K562 (cell line): ENCODE data around the gene HEBP1. TPM values are rescaled to one million over a fixed set of nuclear protein-coding genes. Genes with fewer than 3 reads are reported as not detected.

ENCODE experiments used
- ATAC-seq: fragments of 200-7000 bp; cut with Tn5 transposase; 3 replicates; pipeline ENCODE4 v1.9.1; 2020; ENCODE audit warnings: moderate library complexity
- BruUV-seq: library from RNA; stranded (reverse); fragments of 400-500 nt; replicated peaks from 2 replicates; lab custom pipeline; 2021; lab: Mats Ljungman, UMichigan
- CTCF ChIA-PET: fragments of 300-600 bp; formaldehyde crosslinking; extraction: SDS; loops from one replicate; lab custom pipeline; 2021; ENCODE audit warnings: low intra/inter-chr PET ratio; lab: Yijun Ruan, JAX
- POLR2A ChIA-PET: fragments of 300-600, 350-650 bp; sonication (Branson Sonifier 250); formaldehyde crosslinking; extraction: SDS; loops from one replicate; lab custom pipeline; 2021; ENCODE audit warnings: antibody characterized with exemption, inconsistent platforms; lab: Yijun Ruan, JAX
- DNase-seq, 4 experiments: peaks; one replicate each; pipeline versions ENCODE4 v3.0.0 to v3.0.0-alpha.2; 2011 to 2018; ENCODE audit warnings: low spot score in 3 of 4, mixed read lengths in 3 of 4; ENCODE audit errors: extremely low read depth in 1 of 4
- FAIRE-seq: peaks from 2 replicates; lab custom pipeline; 2011; peaks lifted over from hg19 to GRCh38; lab: Jason Lieb, UNC
- H2AFZ ChIP-seq: 2 replicates; pipeline ENCODE4 v1.6.0; 2011; ENCODE audit warnings: low read depth, low read length, control low read depth, inconsistent platforms
- H3K27ac ChIP-seq: fragments of 200-600 bp; 3 replicates; pipeline ENCODE4 v1.8.0; 2011; ENCODE audit warnings: low read depth, mild to moderate bottlenecking, control low read depth, inconsistent platforms, low read length, moderate library complexity, mixed read lengths; ENCODE audit errors: extremely low read depth
- H3K27me3 ChIP-seq, 2 experiments: fragments of 300-600 bp in 1 of 2; 2 replicates in 1 of 2; 3 replicates in 1 of 2; pipeline versions ENCODE4 v1.6.0 to v1.8.0; 2011; ENCODE audit warnings: inconsistent platforms in 2 of 2, low read length in 2 of 2, mild to moderate bottlenecking in 1 of 2, mixed read lengths in 1 of 2, moderate library complexity in 1 of 2; ENCODE audit not compliant: control insufficient read depth in 2 of 2, insufficient read depth in 2 of 2
- H3K36me3 ChIP-seq: fragments of 300-600 bp; 3 replicates; pipeline ENCODE4 v1.8.0; 2011; ENCODE audit warnings: mild to moderate bottlenecking, low read length, inconsistent platforms; ENCODE audit not compliant: control insufficient read depth, insufficient read depth
- H3K4me1 ChIP-seq, 2 experiments: fragments of 200-600 bp in 1 of 2; replicated peaks in 1 of 2; 2 replicates in 1 of 2; 3 replicates in 1 of 2; pipeline versions ENCODE4 v1.5.1 to v1.8.0; 2011; ENCODE audit warnings: inconsistent platforms in 2 of 2, low read length in 2 of 2, mild to moderate bottlenecking in 1 of 2, mixed read lengths in 1 of 2, moderate library complexity in 1 of 2; ENCODE audit not compliant: control insufficient read depth in 2 of 2, insufficient read depth in 2 of 2
- H3K4me2 ChIP-seq: 2 replicates; pipeline ENCODE4 v1.6.1; 2011; ENCODE audit warnings: low read length, control low read depth, inconsistent platforms, mixed read lengths; ENCODE audit not compliant: insufficient read depth
- H3K4me3 ChIP-seq: fragments of 200-600 bp; sonication (generic), shearing (Covaris generic); 2 replicates; pipeline ENCODE4 v1.5.1; 2016; ENCODE audit warnings: control low read depth, inconsistent platforms
- H3K79me2 ChIP-seq: fragments of 200-600 bp; 3 replicates; pipeline ENCODE4 v1.8.0; 2011; ENCODE audit warnings: low read length, inconsistent platforms; ENCODE audit not compliant: control insufficient read depth, insufficient read depth
- H3K9ac ChIP-seq, 2 experiments: 2 replicates each; pipeline versions ENCODE4 v1.6.0 to v1.6.1; 2011; ENCODE audit warnings: low read depth in 2 of 2, low read length in 2 of 2, control low read depth in 1 of 2, inconsistent platforms in 1 of 2, mild to moderate bottlenecking in 1 of 2, mixed read lengths in 1 of 2; ENCODE audit not compliant: insufficient read depth in 1 of 2
- H3K9me1 ChIP-seq: one replicate; pipeline ENCODE4 v1.6.0; 2011; ENCODE audit warnings: inconsistent platforms, mild to moderate bottlenecking, low read length, moderate library complexity; ENCODE audit not compliant: control insufficient read depth, insufficient read depth
- H3K9me3 ChIP-seq: replicated peaks from 2 replicates; pipeline ENCODE4 v1.5.1; 2011; ENCODE audit warnings: low read depth, low read length, inconsistent platforms; ENCODE audit not compliant: control insufficient read depth, insufficient read depth
- H4K20me1 ChIP-seq: replicated peaks from 2 replicates; pipeline ENCODE4 v1.6.1; 2011; ENCODE audit warnings: low read length, inconsistent platforms, mixed read lengths; ENCODE audit not compliant: control insufficient read depth, insufficient read depth
- ARNT ChIP-seq, 2 experiments: fragments of 450-650 bp; IDR thresholded peaks; 2 replicates each; pipeline ENCODE4 v1.6.1; 2016; ENCODE audit warnings: mild to moderate bottlenecking in 1 of 2
- BACH1 ChIP-seq: fragments of 200-800 bp; sonication (Bioruptor generic); IDR thresholded peaks from 2 replicates; pipeline ENCODE4 v1.6.1; 2016; ENCODE audit warnings: missing genetic modification characterization, missing compliant biosample characterization
- CEBPB ChIP-seq: fragments of 450-650 bp; IDR thresholded peaks from 2 replicates; pipeline ENCODE4 v1.6.1; 2016; ENCODE audit warnings: missing genetic modification characterization, missing compliant biosample characterization
- COPS2 ChIP-seq: fragments of 450-650 bp; conservative IDR thresholded peaks from 2 replicates; pipeline ENCODE4 v1.6.1; 2016; ENCODE audit warnings: mild to moderate bottlenecking, moderate library complexity
- ELF1 ChIP-seq: fragments of 200-800 bp; sonication (Bioruptor generic); IDR thresholded peaks from 2 replicates; pipeline ENCODE4 v1.6.1; 2016; ENCODE audit warnings: missing genetic modification characterization, missing compliant biosample characterization
- GABPB2 ChIP-seq: fragments of 250-450 bp; sonication (Bioruptor Pico); conservative IDR thresholded peaks from 2 replicates; pipeline ENCODE4 v1.5.1; 2021; ENCODE audit warnings: mild to moderate bottlenecking
- NBN ChIP-seq: fragments of 450-650 bp; IDR thresholded peaks from 2 replicates; pipeline ENCODE4 v1.6.1; 2016; ENCODE audit warnings: low read depth, mild to moderate bottlenecking
- SMAD2 ChIP-seq: fragments of 150-350 bp; IDR thresholded peaks from 2 replicates; pipeline ENCODE4 v1.6.1; 2014; ENCODE audit warnings: low read depth, mild to moderate bottlenecking, low read length
- ZKSCAN8 ChIP-seq: fragments of 200-800 bp; sonication (Bioruptor generic); IDR thresholded peaks from 2 replicates; pipeline ENCODE4 v1.6.1; 2016; ENCODE audit warnings: missing genetic modification characterization, missing compliant biosample characterization
- WGBS: fragments of 100-300 bp; shearing (Covaris generic); methylation state at CpG from one replicate; pipeline ENCODE4 v1.1.6; 2016; ENCODE audit warnings: low coverage, mixed read lengths; ENCODE audit not compliant: insufficient coverage; ENCODE audit errors: missing lambda C conversion rate; 5-methylcytosine and 5-hydroxymethylcytosine counted together
- in situ Hi-C: fragments of 300-500 bp; cut with MboI; formaldehyde crosslinking; loops from 4 replicates; pipeline ENCODE4 v1.15.0; 2018; ENCODE audit warnings: inconsistent platforms, mixed read lengths
- intact Hi-C: fragments of 100-400 bp; cut with micrococcal nuclease; formaldehyde crosslinking; loops from 2 replicates; pipeline ENCODE4 v1.14.2; 2022
- polyA plus RNA-seq, 8 experiments: library from polyadenylated mRNA; depleted of rRNA in 4 of 8; stranded (reverse) in 5 of 8; unstranded in 3 of 8; fragments of >200 nt; fragmentation: Nextera tagmentation in 2 of 8; fragmentation: Illumina TruSeq in 1 of 8; extraction: Ambion mirVana in 2 of 8; extraction: Trizol in 1 of 8; gene quantifications; 2 replicates each; pipeline versions ENCODE4 v1.2.1 to v1.2.3, GENCODE V29; 2011 to 2014; ENCODE audit warnings: inconsistent platforms in 1 of 8, missing spikeins in 1 of 8
- total RNA-seq, 7 experiments: library from RNA; depleted of rRNA in 6 of 7; stranded (reverse); fragments of >200 nt in 6 of 7; fragmentation: Illumina TruSeq in 2 of 7; extraction: Trizol in 2 of 7; gene quantifications; 2 replicates each; pipeline versions ENCODE4 v1.2.1 to v1.2.3, GENCODE V29; 2011 to 2021; ENCODE audit warnings: low replicate concordance in 1 of 7
- TF ChIP-seq, protein P1 (sequence below): sonication (generic); formaldehyde crosslinking; IDR thresholded peaks from 2 replicates; pipeline ENCODE4 v1.8.0; 2023; ENCODE audit warnings: mild to moderate bottlenecking, missing genetic modification reagents
- TF ChIP-seq, protein P2 (sequence below): sonication (generic); formaldehyde crosslinking; IDR thresholded peaks from 2 replicates; pipeline ENCODE4 v1.8.0; 2023; ENCODE audit warnings: mild to moderate bottlenecking, missing genetic modification reagents

Gene HEBP1
- total and polyA plus RNA-seq, 9 of the 15 experiments (the other 6 are each of a cell fraction or from before 2014, with no cell fraction given) = 1.1 to 10.1 (median 2.4) TPM

DNA sequence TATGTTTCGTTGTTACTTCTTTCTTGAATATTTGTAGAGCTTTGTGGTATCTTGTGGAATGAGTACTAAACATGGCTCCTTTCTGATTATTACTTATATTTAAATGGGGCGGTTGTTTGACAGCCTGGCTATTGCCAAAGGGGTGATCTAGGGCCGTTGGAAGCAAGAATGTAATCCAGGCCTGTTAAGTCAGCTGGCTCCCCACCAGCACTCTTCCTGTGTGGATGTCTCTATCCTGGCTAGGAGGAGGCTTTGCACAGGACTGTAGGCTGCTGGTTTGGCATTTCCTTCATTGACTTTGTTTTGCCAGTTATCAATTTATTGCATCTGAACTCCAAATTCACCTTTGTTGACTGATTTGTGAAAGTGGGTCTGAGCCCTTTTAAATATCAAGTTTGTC, 49.8 kb upstream of the HEBP1 start:
- Histone ChIP-seq H3K27ac (no peak overlapping the region), H3K9me3 (no peaks in the 10 kb centered on the region; the same call in 1 of the 2 replicates), H3K9ac (no peak overlapping the region), H2AFZ (no peak overlapping the region), H3K79me2 (no peaks in the 10 kb centered on the region), H3K36me3 (no peaks in the 10 kb centered on the region), H3K4me3 (no peak overlapping the region), H3K4me2 (no peak overlapping the region), H3K27me3 (no peaks in the 10 kb centered on the region), H3K9me1 (no peaks in the 10 kb centered on the region), H3K4me1 (no peaks in the 10 kb centered on the region; a peak in 2 of 5 replicates), H4K20me1 (no peaks in the 10 kb centered on the region)
- intact Hi-C loops = no loop called here
- DNase-seq (no peak), FAIRE-seq (no peak), ATAC-seq (no peak)
- WGBS = 15% methylated on average over 3 of the region's 3 CpGs
- ChIA-PET CTCF (no interaction called here), POLR2A (interaction anchor here (0.8 kb wide), 1 partner anchor 101 kb away, joined by 3 read pairs; no protein-coding TSS in a partner anchor)
- no TSS peak for BruUV-seq
- no peak for TF ChIP-seq ZKSCAN8 (CRISPR knock-in tag)
- TF ChIP-seq CEBPB (tag) = no peak
- no peak for TF ChIP-seq NBN
- TF ChIP-seq, protein P1, sequence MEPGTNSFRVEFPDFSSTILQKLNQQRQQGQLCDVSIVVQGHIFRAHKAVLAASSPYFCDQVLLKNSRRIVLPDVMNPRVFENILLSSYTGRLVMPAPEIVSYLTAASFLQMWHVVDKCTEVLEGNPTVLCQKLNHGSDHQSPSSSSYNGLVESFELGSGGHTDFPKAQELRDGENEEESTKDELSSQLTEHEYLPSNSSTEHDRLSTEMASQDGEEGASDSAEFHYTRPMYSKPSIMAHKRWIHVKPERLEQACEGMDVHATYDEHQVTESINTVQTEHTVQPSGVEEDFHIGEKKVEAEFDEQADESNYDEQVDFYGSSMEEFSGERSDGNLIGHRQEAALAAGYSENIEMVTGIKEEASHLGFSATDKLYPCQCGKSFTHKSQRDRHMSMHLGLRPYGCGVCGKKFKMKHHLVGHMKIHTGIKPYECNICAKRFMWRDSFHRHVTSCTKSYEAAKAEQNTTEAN (CRISPR knock-in tag) = no peak
- TF ChIP-seq COPS2 = no peak
- TF ChIP-seq ARNT (IDR thresholded peaks at IDR 0.05) = no peak
- TF ChIP-seq, protein P2, sequence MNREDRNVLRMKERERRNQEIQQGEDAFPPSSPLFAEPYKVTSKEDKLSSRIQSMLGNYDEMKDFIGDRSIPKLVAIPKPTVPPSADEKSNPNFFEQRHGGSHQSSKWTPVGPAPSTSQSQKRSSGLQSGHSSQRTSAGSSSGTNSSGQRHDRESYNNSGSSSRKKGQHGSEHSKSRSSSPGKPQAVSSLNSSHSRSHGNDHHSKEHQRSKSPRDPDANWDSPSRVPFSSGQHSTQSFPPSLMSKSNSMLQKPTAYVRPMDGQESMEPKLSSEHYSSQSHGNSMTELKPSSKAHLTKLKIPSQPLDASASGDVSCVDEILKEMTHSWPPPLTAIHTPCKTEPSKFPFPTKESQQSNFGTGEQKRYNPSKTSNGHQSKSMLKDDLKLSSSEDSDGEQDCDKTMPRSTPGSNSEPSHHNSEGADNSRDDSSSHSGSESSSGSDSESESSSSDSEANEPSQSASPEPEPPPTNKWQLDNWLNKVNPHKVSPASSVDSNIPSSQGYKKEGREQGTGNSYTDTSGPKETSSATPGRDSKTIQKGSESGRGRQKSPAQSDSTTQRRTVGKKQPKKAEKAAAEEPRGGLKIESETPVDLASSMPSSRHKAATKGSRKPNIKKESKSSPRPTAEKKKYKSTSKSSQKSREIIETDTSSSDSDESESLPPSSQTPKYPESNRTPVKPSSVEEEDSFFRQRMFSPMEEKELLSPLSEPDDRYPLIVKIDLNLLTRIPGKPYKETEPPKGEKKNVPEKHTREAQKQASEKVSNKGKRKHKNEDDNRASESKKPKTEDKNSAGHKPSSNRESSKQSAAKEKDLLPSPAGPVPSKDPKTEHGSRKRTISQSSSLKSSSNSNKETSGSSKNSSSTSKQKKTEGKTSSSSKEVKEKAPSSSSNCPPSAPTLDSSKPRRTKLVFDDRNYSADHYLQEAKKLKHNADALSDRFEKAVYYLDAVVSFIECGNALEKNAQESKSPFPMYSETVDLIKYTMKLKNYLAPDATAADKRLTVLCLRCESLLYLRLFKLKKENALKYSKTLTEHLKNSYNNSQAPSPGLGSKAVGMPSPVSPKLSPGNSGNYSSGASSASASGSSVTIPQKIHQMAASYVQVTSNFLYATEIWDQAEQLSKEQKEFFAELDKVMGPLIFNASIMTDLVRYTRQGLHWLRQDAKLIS (CRISPR knock-in tag) = no peak
- no peak for TF ChIP-seq BACH1 (tag)
- no peak for TF ChIP-seq GABPB2
- no peak for TF ChIP-seq SMAD2
- TF ChIP-seq ELF1 (tag) = no peak
- in situ Hi-C loops = no loop called here
